Measurements from ENCODE around the gene PTRH2.

GRCh38 chr17:59719526-59719925 lies 12.3 kb upstream of the PTRH2 start:
- TF ChIP-seq CTCF (IDR thresholded peaks at IDR 0.05; ENCODE audit: low read depth, low read length, poor library complexity, severe bottlenecking) (no peak), EZH2phosphoT487 (IDR thresholded peaks at IDR 0.05; ENCODE audit: borderline replicate concordance, low read length) (no peak)

Data from DOHH2 (cell line).